H1 (cell line): Measurements from ENCODE around the gene UBTD2. TPM values are rescaled to one million over a fixed set of nuclear protein-coding genes. Genes with fewer than 3 reads are reported as not detected.

Experiments used
- CTCF ChIA-PET: fragments of 300-600 bp; sonication (Branson Sonifier 250); formaldehyde crosslinking; loops from one replicate; lab custom pipeline; 2021; ENCODE audit not compliant: partially characterized antibody; lab: Charles Lee
- POLR2A ChIA-PET: fragments of 300-600 bp; sonication (Branson Sonifier 250); formaldehyde crosslinking; loops from one replicate; lab custom pipeline; 2021; ENCODE audit warnings: inconsistent platforms; ENCODE audit not compliant: partially characterized antibody; lab: Charles Lee
- DNase-seq, 2 experiments: peaks; one replicate each; pipeline versions ENCODE4 v3.0.0 to v3.0.0-alpha.2; 2010 to 2022; ENCODE audit warnings: low spot score in 2 of 2, low read depth in 1 of 2, mixed read lengths in 1 of 2
- FAIRE-seq: peaks from 2 replicates; lab custom pipeline; 2011; peaks lifted over from hg19 to GRCh38; lab: Jason Lieb, UNC
- H2AFZ ChIP-seq: 2 replicates; pipeline ENCODE4 v1.8.1; 2012; ENCODE audit warnings: low read length, inconsistent platforms
- H2AK5ac ChIP-seq: 2 replicates; pipeline ENCODE4 v1.6.1; 2013; ENCODE audit warnings: low read depth, low read length
- H2BK120ac ChIP-seq: replicated peaks from 2 replicates; pipeline ENCODE3; 2013; ENCODE audit warnings: low read depth, low read length, inconsistent platforms
- H2BK12ac ChIP-seq: 2 replicates; pipeline ENCODE4 v1.6.1; 2013; ENCODE audit warnings: low read depth, low read length
- H2BK15ac ChIP-seq: 2 replicates; pipeline ENCODE4 v1.6.1; 2013; ENCODE audit warnings: low read length
- H2BK20ac ChIP-seq: 2 replicates; pipeline ENCODE4 v1.6.1; 2013; ENCODE audit warnings: low read length
- H2BK5ac ChIP-seq: 2 replicates; pipeline ENCODE4 v1.6.1; 2013; ENCODE audit warnings: low read depth, low read length
- H3K14ac ChIP-seq: 2 replicates; pipeline ENCODE4 v1.6.1; 2013; ENCODE audit warnings: inconsistent platforms; ENCODE audit not compliant: insufficient read length
- H3K18ac ChIP-seq: 2 replicates; pipeline ENCODE4 v1.6.1; 2013; ENCODE audit warnings: low read length; ENCODE audit errors: extremely low read depth
- H3K23ac ChIP-seq: 2 replicates; pipeline ENCODE4 v1.6.1; 2013; ENCODE audit warnings: inconsistent platforms; ENCODE audit not compliant: insufficient read length
- H3K23me2 ChIP-seq: 2 replicates; pipeline ENCODE4 v1.6.1; 2013; ENCODE audit warnings: low read depth, low read length
- H3K27ac ChIP-seq: 2 replicates; pipeline ENCODE4 v1.6.1; 2011; ENCODE audit warnings: low read depth, low read length, inconsistent platforms
- H3K27me3 ChIP-seq, 4 experiments: replicated peaks in 1 of 4; 1 replicate in 1 of 4; 2 replicates in 3 of 4; pipeline versions ENCODE4 v1.6.1 to v1.8.1; 2011 to 2013; ENCODE audit warnings: low read length in 3 of 4, mild to moderate bottlenecking in 3 of 4, inconsistent platforms in 2 of 4, mixed read lengths in 2 of 4, moderate library complexity in 1 of 4; ENCODE audit not compliant: control insufficient read depth in 3 of 4, insufficient read depth in 3 of 4; ENCODE audit errors: extremely low read depth in 1 of 4
- H3K36me3 ChIP-seq, 4 experiments: 2 replicates each; pipeline versions ENCODE4 v1.6.1 to v1.8.1; 2011 to 2013; ENCODE audit warnings: mild to moderate bottlenecking in 4 of 4, low read length in 3 of 4, moderate library complexity in 2 of 4, control low read depth in 1 of 4, inconsistent platforms in 1 of 4; ENCODE audit not compliant: insufficient read depth in 4 of 4, control insufficient read depth in 2 of 4
- H3K4ac ChIP-seq: replicated peaks from 2 replicates; pipeline ENCODE3; 2013; ENCODE audit warnings: low read length, low read depth, mixed read lengths, inconsistent platforms; ENCODE audit not compliant: insufficient read length
- H3K4me1 ChIP-seq, 4 experiments: replicated peaks in 1 of 4; 1 replicate in 1 of 4; 2 replicates in 3 of 4; pipeline versions ENCODE4 v1.6.1 to v1.8.1; 2011 to 2013; ENCODE audit warnings: low read length in 3 of 4, inconsistent platforms in 2 of 4, mixed read lengths in 1 of 4; ENCODE audit not compliant: insufficient read depth in 4 of 4, control insufficient read depth in 3 of 4
- H3K4me2 ChIP-seq, 2 experiments: 2 replicates each; pipeline versions ENCODE4 v1.6.1 to v1.8.1; 2011 to 2013; ENCODE audit warnings: low read depth in 2 of 2, low read length in 2 of 2, control low read depth in 1 of 2, inconsistent platforms in 1 of 2, mild to moderate bottlenecking in 1 of 2; ENCODE audit not compliant: insufficient read depth in 1 of 2
- H3K4me3 ChIP-seq, 4 experiments: fragments of 200-600, 300-600 bp in 1 of 4; sonication (generic), shearing (Covaris generic), sonication (Bioruptor Twin) in 1 of 4; 2 replicates each; pipeline versions ENCODE4 v1.5.1 to v1.8.1; 2011 to 2016; ENCODE audit warnings: low read length in 4 of 4, low read depth in 3 of 4, control low read depth in 2 of 4, inconsistent platforms in 2 of 4, mild to moderate bottlenecking in 2 of 4, mixed read lengths in 1 of 4, moderate library complexity in 1 of 4; ENCODE audit not compliant: insufficient read depth in 2 of 4; ENCODE audit errors: extremely low read depth in 1 of 4
- H3K56ac ChIP-seq: replicated peaks from 2 replicates; pipeline ENCODE3; 2013; ENCODE audit warnings: low read depth, mild to moderate bottlenecking, mixed read lengths, low read length, inconsistent platforms; ENCODE audit not compliant: insufficient read length
- H3K79me1 ChIP-seq: 2 replicates; pipeline ENCODE4 v1.6.1; 2013; ENCODE audit warnings: low read depth, low read length, control low read depth
- H3K79me2 ChIP-seq, 2 experiments: 2 replicates each; pipeline versions ENCODE4 v1.6.1 to v1.8.1; 2012 to 2013; ENCODE audit warnings: low read length in 2 of 2, mild to moderate bottlenecking in 2 of 2, inconsistent platforms in 1 of 2; ENCODE audit not compliant: insufficient read depth in 2 of 2, control insufficient read depth in 1 of 2
- H3K9ac ChIP-seq, 4 experiments: replicated peaks in 1 of 4; 1 replicate in 1 of 4; 2 replicates in 3 of 4; pipeline versions ENCODE4 v1.6.1 to v1.8.1; 2011 to 2013; ENCODE audit warnings: low read depth in 3 of 4, low read length in 3 of 4, control low read depth in 2 of 4, mild to moderate bottlenecking in 2 of 4, moderate library complexity in 2 of 4, inconsistent platforms in 1 of 4; ENCODE audit errors: extremely low read depth in 1 of 4
- H3K9me3 ChIP-seq, 2 experiments: 2 replicates each; pipeline versions ENCODE4 v1.6.1 to v1.8.1; 2012 to 2013; ENCODE audit warnings: mild to moderate bottlenecking in 2 of 2, moderate library complexity in 2 of 2, control low read depth in 1 of 2, inconsistent platforms in 1 of 2, low read depth in 1 of 2, low read length in 1 of 2, mixed read lengths in 1 of 2; ENCODE audit not compliant: insufficient read depth in 2 of 2
- H4K20me1 ChIP-seq, 2 experiments: replicated peaks in 1 of 2; 2 replicates each; pipeline versions ENCODE3 to v1.8.1; 2011 to 2013; ENCODE audit warnings: inconsistent platforms in 2 of 2, low read length in 2 of 2, mild to moderate bottlenecking in 1 of 2; ENCODE audit not compliant: insufficient read depth in 2 of 2, control insufficient read depth in 1 of 2
- H4K5ac ChIP-seq: 2 replicates; pipeline ENCODE4 v1.6.1; 2013; ENCODE audit warnings: low read length, low read depth, mixed read lengths, inconsistent platforms; ENCODE audit not compliant: insufficient read length
- H4K8ac ChIP-seq: 2 replicates; pipeline ENCODE4 v1.8.0; 2013; ENCODE audit warnings: mild to moderate bottlenecking, moderate library complexity, low read length, inconsistent platforms; ENCODE audit not compliant: insufficient read depth; ENCODE audit errors: extremely low read depth
- H4K91ac ChIP-seq: replicated peaks from 2 replicates; pipeline ENCODE3; 2013; ENCODE audit warnings: low read length, mixed read lengths, inconsistent platforms; ENCODE audit not compliant: insufficient read length
- EGR1 ChIP-seq: IDR thresholded peaks from 2 replicates; pipeline ENCODE4 v1.6.1; 2011; ENCODE audit warnings: low read depth, low read length, borderline replicate concordance
- KDM5A ChIP-seq: fragments of 200-600 bp; IDR thresholded peaks from 2 replicates; pipeline ENCODE4 v1.7.1; 2012; ENCODE audit warnings: mild to moderate bottlenecking, low read length, inconsistent platforms, mixed read lengths
- MAFK ChIP-seq: IDR thresholded peaks from 2 replicates; pipeline ENCODE4 v1.6.1; 2012; ENCODE audit warnings: low read depth, mild to moderate bottlenecking, improper control_type of control experiment, low read length
- NANOG ChIP-seq: IDR thresholded peaks from 2 replicates; pipeline ENCODE4 v1.6.1; 2011; ENCODE audit warnings: low read length, low read depth, mild to moderate bottlenecking, inconsistent platforms; ENCODE audit not compliant: insufficient read depth, poor library complexity, severe bottlenecking
- NRF1 ChIP-seq: IDR thresholded peaks from 2 replicates; pipeline ENCODE4 v1.6.1; 2011; ENCODE audit warnings: mild to moderate bottlenecking, low read depth, low read length, improper control_type of control experiment
- PHF8 ChIP-seq: fragments of 200-600 bp; sonication (generic); conservative IDR thresholded peaks from 2 replicates; pipeline ENCODE4 v1.7.1; 2012; ENCODE audit warnings: low read depth, mild to moderate bottlenecking, inconsistent platforms, low read length, moderate library complexity
- POLR2AphosphoS5 ChIP-seq: IDR thresholded peaks from 2 replicates; pipeline ENCODE4 v1.6.1; 2011; ENCODE audit warnings: low read depth, low read length
- RNF2 ChIP-seq: fragments of 200-900, 300-1000 bp; sonication (generic); IDR thresholded peaks from 2 replicates; pipeline ENCODE4 v1.7.1; 2016; ENCODE audit warnings: borderline replicate concordance, low read depth, mild to moderate bottlenecking, antibody characterized with exemption, low read length; ENCODE audit not compliant: poor library complexity, severe bottlenecking; ENCODE audit errors: missing control alignments
- SAP30 ChIP-seq: fragments of 300-600 bp; sonication (generic); IDR thresholded peaks from 2 replicates; pipeline ENCODE4 v1.7.1; 2012; ENCODE audit warnings: low read length, moderate library complexity, mild to moderate bottlenecking, inconsistent platforms; ENCODE audit not compliant: insufficient read depth, insufficient replicate concordance
- SP4 ChIP-seq: IDR thresholded peaks from 2 replicates; pipeline ENCODE4 v1.6.1; 2012; ENCODE audit warnings: low read length, inconsistent platforms
- WGBS, 2 experiments: shearing (Covaris generic) in 1 of 2; methylation state at CpG; one replicate each; pipeline versions ENCODE4 v1.1.6 to v1.1.7; 2013 to 2015; ENCODE audit warnings: low lambda C conversion rate in 2 of 2, mixed read lengths in 2 of 2, inconsistent platforms in 1 of 2, low coverage in 1 of 2, missing lambda C conversion rate in 1 of 2; ENCODE audit not compliant: insufficient replicate concordance in 2 of 2, insufficient coverage in 1 of 2, insufficient read length in 1 of 2; ENCODE audit errors: extremely low coverage in 1 of 2, missing lambda C conversion rate in 1 of 2; 5-methylcytosine and 5-hydroxymethylcytosine counted together
- polyA plus RNA-seq, 7 experiments: library from polyadenylated mRNA; depleted of rRNA in 3 of 7; stranded (reverse) in 5 of 7; unstranded in 2 of 7; fragments of >200 nt in 5 of 7; fragments of 200-250 nt in 2 of 7; gene quantifications; 1 replicate in 5 of 7; 2 replicates in 1 of 7; 4 replicates in 1 of 7; pipeline versions ENCODE4 v1.2.1 to v1.2.3, GENCODE V29; 2011 to 2013; ENCODE audit warnings: missing spikeins in 2 of 7, mixed read lengths in 2 of 7
- total RNA-seq: library from RNA; stranded (reverse); fragmentation: NEBNext Ultra II Directional; extraction: Animal tissue kit (Norgen Biotek cat#: 25700); gene quantifications from 2 replicates; pipeline ENCODE4 v1.2.1, GENCODE V29; 2021
- TF ChIP-seq, protein P1 (sequence below), 3 experiments: IDR thresholded peaks; 1 replicate in 2 of 3; 2 replicates in 1 of 3; pipeline versions ENCODE4 v1.5.1 to v1.6.1; 2011; ENCODE audit warnings: low read length in 3 of 3, mild to moderate bottlenecking in 3 of 3, inconsistent platforms in 2 of 3, low read depth in 1 of 3, moderate library complexity in 1 of 3; ENCODE audit not compliant: insufficient read depth in 1 of 3; ENCODE audit errors: control extremely low read depth in 1 of 3

The UBTD2 gene
- total and polyA plus RNA-seq, 2 of the 8 experiments (the other 6 are each of a cell fraction or from before 2014, with no cell fraction given), result 14.5 to 39.2 TPM

DNA sequence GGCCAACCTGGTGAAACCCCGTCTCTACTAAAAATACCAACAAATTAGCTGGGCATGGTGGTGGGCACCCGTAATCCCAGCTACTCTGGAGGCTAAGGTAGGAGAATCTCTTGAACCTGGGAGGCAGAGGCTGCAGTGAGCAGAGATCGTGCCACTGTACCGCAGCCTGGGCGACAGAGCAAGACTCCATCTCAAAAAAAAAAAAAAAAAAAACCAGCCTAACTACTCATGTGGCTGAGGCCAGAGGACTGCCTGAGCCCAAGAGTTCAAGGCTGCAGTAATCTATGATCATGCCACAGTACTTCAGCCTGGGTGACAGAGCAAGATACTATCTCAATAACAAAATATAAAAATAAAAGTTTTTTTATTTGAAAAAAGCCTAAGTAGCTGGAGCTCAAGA, 3.2 kb downstream of the UBTD2 start:
- 92% methylated on average over 5 of the region's 5 CpGs; no CpG with 5 or more reads in 1 of the 2 experiments for WGBS, 2 experiments
- Histone ChIP-seq H2AFZ (no peak overlapping the region), H3K18ac (no peak overlapping the region), H3K23me2 (no peaks in the 10 kb centered on the region)
- TF ChIP-seq POLR2AphosphoS5, result no peak
- no peak for TF ChIP-seq NANOG
- TF ChIP-seq RNF2, result no peak
- TF ChIP-seq EGR1, result no peak
- TF ChIP-seq NRF1, result no peak
- TF ChIP-seq SP4, result no peak
- TF ChIP-seq, protein P1, sequence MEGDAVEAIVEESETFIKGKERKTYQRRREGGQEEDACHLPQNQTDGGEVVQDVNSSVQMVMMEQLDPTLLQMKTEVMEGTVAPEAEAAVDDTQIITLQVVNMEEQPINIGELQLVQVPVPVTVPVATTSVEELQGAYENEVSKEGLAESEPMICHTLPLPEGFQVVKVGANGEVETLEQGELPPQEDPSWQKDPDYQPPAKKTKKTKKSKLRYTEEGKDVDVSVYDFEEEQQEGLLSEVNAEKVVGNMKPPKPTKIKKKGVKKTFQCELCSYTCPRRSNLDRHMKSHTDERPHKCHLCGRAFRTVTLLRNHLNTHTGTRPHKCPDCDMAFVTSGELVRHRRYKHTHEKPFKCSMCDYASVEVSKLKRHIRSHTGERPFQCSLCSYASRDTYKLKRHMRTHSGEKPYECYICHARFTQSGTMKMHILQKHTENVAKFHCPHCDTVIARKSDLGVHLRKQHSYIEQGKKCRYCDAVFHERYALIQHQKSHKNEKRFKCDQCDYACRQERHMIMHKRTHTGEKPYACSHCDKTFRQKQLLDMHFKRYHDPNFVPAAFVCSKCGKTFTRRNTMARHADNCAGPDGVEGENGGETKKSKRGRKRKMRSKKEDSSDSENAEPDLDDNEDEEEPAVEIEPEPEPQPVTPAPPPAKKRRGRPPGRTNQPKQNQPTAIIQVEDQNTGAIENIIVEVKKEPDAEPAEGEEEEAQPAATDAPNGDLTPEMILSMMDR (IDR thresholded peaks at IDR 0.05; ENCODE audit: control extremely low read depth in 1 of 3, insufficient read depth in 1 of 3, low read depth in 1 of 3, low read length in 3 of 3), result no peak
- TF ChIP-seq KDM5A, result no peak
- no peak for TF ChIP-seq MAFK
- TF ChIP-seq SAP30, result no peak
- TF ChIP-seq PHF8, result no peak
- TF ChIP-seq, all 59 proteins: peak for 0
- H4K8ac ChIP-seq, result no peak overlapping the region
- H3K4me3 ChIP-seq, result no peak overlapping the region
- no peak overlapping the region for H3K56ac ChIP-seq
- H4K20me1 ChIP-seq, result peaks cover 8 to 20% of the 10 kb centered on the region in 2 experiments
- DNase-seq, result no peak
- peaks cover 0 to 10% (median 0%) of the 10 kb centered on the region in 4 experiments; a peak in 4 of 7 replicates for H3K4me1 ChIP-seq
- H3K9ac ChIP-seq, result no peak overlapping the region
- H3K79me1 ChIP-seq, result peaks cover 2% of the 10 kb centered on the region; the same call in 1 of the 2 replicates
- no peak overlapping the region for H3K14ac ChIP-seq
- H2BK15ac ChIP-seq, result no peak overlapping the region
- H2BK12ac ChIP-seq, result no peak overlapping the region
- ChIA-PET POLR2A (interaction anchor here (0.6 to 1.4 kb wide), 3 partner anchors 14 to 283 kb away, joined by 3 to 5 read pairs (median 3); no protein-coding TSS in a partner anchor), CTCF (interaction anchor here (0.6 to 1.3 kb wide), 6 partner anchors 9 to 793 kb away, joined by 3 to 6 read pairs (median 4); no protein-coding TSS in a partner anchor)
- no peak overlapping the region for H2AK5ac ChIP-seq
- no peak overlapping the region for H4K5ac ChIP-seq
- no peak overlapping the region for H2BK120ac ChIP-seq
- H3K4ac ChIP-seq, result no peak overlapping the region
- no peaks in the 10 kb centered on the region for H3K36me3 ChIP-seq
- no peak overlapping the region for H4K91ac ChIP-seq
- H3K27me3 ChIP-seq, result no peaks in the 10 kb centered on the region
- H3K9me3 ChIP-seq, result no peaks in the 10 kb centered on the region
- H3K79me2 ChIP-seq, result peaks cover 47 to 77% of the 10 kb centered on the region in 2 experiments
- no peak overlapping the region for H3K23ac ChIP-seq
- H3K4me2 ChIP-seq, result no peak overlapping the region; a peak in 1 of 4 replicates
- no peak overlapping the region for H3K27ac ChIP-seq
- H2BK20ac ChIP-seq, result no peak overlapping the region
- no peak for FAIRE-seq
- no peak overlapping the region for H2BK5ac ChIP-seq
